Natural killer cell treated with Interleukin-12 subunit alpha and Interleukin-12 subunit beta and Interleukin-15 and Interleukin-18, amount 100 ng/mL, for 72 hours (primary cell): ENCODE measurements around the gene COQ10A. TPM values are rescaled to one million over a fixed set of nuclear protein-coding genes. Genes with fewer than 3 reads are reported as not detected.

Experiments
- ATAC-seq, 2 donors: fragments of 150-1000 bp; cut with Tn5 transposase in 1 of 2; sonication (Bioruptor Pico), chemical (Tn5 transposase) in 1 of 2; 2 replicates each; pipeline ENCODE4 v1.10.0; 2021
- DNase-seq: peaks from one replicate; pipeline ENCODE4 v3.0.0; 2022; ENCODE audit warnings: low spot score
- H3K27ac Mint-ChIP-seq, 2 donors: 1 replicate in 1 of 2; 2 replicates in 1 of 2; pipeline ENCODE4 v1.8.0; 2022; ENCODE audit warnings: mixed read lengths in 2 of 2, mild to moderate bottlenecking in 1 of 2, moderate library complexity in 1 of 2
- H3K27me3 Mint-ChIP-seq, 2 donors: 1 replicate in 1 of 2; 2 replicates in 1 of 2; pipeline ENCODE4 v1.8.0; 2022; ENCODE audit warnings: mixed read lengths in 2 of 2
- H3K36me3 Mint-ChIP-seq: one replicate; pipeline ENCODE4 v1.8.0; 2022; ENCODE audit warnings: mixed read lengths
- H3K4me1 Mint-ChIP-seq, 2 donors: 1 replicate in 1 of 2; 2 replicates in 1 of 2; pipeline ENCODE4 v1.8.0; 2022; ENCODE audit warnings: low read depth in 2 of 2, mixed read lengths in 2 of 2, mild to moderate bottlenecking in 1 of 2
- H3K4me3 Mint-ChIP-seq: one replicate; pipeline ENCODE4 v1.8.0; 2022; ENCODE audit warnings: mixed read lengths
- H3K9me3 Mint-ChIP-seq: 2 replicates; pipeline ENCODE4 v1.8.0; 2022; ENCODE audit warnings: mixed read lengths
- total RNA-seq, 2 donors: library from RNA; stranded (reverse); gene quantifications; one replicate each; pipeline ENCODE4 v1.2.3, GENCODE V29; 2022

COQ10A gene
- total RNA-seq, 2 donors from 2014 or later: 15.4 to 26.1 TPM

- Mint-ChIP-seq H3K27me3 (no peaks in the 10 kb centered on the region), H3K27ac (peak within 1 kb of the TSS; percentile 87 to 95), H3K4me3 (peak within 1 kb of the TSS; percentile 84), H3K4me1 (peaks cover 39 to 49% of the 10 kb centered on the region in 2 donors), H3K9me3 (no peaks in the 10 kb centered on the region), H3K36me3 (no peaks in the 10 kb centered on the region)
- ATAC-seq (peak; percentile 99 to 100), DNase-seq (peak; percentile 100)
Observed at GRCh38 chr12:56299853-56300643, 33.3 kb downstream of the COQ10A start, which contains the start of gene CS. TSS of gene CS (minus strand) at chr12:56300330. CDS start at chr12:56300201, 129 bp downstream.

- ATAC-seq: no peak
- H3K4me3 Mint-ChIP-seq: peak overlapping the region; percentile 84
- no peaks in the 10 kb centered on the region for H3K27me3 Mint-ChIP-seq
- H3K4me1 Mint-ChIP-seq: peaks cover 39 to 49% of the 10 kb centered on the region in 2 donors
- no peaks in the 10 kb centered on the region for H3K9me3 Mint-ChIP-seq
- no peaks in the 10 kb centered on the region for H3K36me3 Mint-ChIP-seq
- DNase-seq: no peak
- peak overlapping the region; percentile 87 to 95 for H3K27ac Mint-ChIP-seq
Observed at GRCh38 chr12:56300644-56301464, 34.1 kb downstream of the COQ10A start.

DNA sequence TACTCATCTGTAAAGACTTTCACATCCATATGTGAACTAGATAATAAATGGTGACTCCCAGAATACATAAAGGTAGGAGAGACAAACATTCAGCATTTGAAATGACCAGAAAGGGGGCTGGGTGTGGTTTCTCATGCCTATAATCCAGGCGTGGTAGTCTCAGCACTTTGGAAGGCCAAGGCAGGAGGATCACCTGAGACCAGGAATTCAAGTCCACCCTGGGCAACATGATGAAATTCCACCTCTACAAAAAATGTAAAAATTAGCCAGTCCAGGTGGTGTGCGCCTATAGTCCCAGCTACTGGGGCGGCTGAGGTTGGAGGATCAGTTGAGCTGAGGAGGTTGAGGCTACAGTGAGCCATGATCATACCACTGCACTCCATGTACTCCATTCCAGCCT is 37.5 kb downstream of the COQ10A start:
- peaks cover 19 to 21% of the 10 kb centered on the region in 2 donors for H3K4me1 Mint-ChIP-seq
- no peak overlapping the region for H3K4me3 Mint-ChIP-seq
- DNase-seq (no peak), ATAC-seq (no peak)
- no peak overlapping the region for H3K27ac Mint-ChIP-seq
- no peaks in the 10 kb centered on the region for H3K36me3 Mint-ChIP-seq
- H3K9me3 Mint-ChIP-seq: no peaks in the 10 kb centered on the region
- H3K27me3 Mint-ChIP-seq: no peaks in the 10 kb centered on the region

- DNase-seq (no peak), ATAC-seq (no peak)
- Mint-ChIP-seq H3K4me1 (peaks cover 17 to 18% of the 10 kb centered on the region in 2 donors), H3K27ac (peak overlapping the region in 1 of 2 donors; percentile 28), H3K36me3 (no peaks in the 10 kb centered on the region), H3K9me3 (no peaks in the 10 kb centered on the region), H3K4me3 (no peak overlapping the region), H3K27me3 (no peaks in the 10 kb centered on the region)
Observed at GRCh38 chr12:56304872-56305590, 38.3 kb downstream of the COQ10A start.

GRCh38 chr12:56307221-56307965 is 40.7 kb downstream of the COQ10A start:
- no peaks in the 10 kb centered on the region for H3K9me3 Mint-ChIP-seq
- no peaks in the 10 kb centered on the region for H3K27me3 Mint-ChIP-seq
- H3K27ac Mint-ChIP-seq: no peak overlapping the region
- no peaks in the 10 kb centered on the region for H3K36me3 Mint-ChIP-seq
- H3K4me3 Mint-ChIP-seq: no peak overlapping the region
- DNase-seq: no peak
- ATAC-seq: no peak
- H3K4me1 Mint-ChIP-seq: peaks cover under 1% of the 10 kb centered on the region in 2 donors

DNA sequence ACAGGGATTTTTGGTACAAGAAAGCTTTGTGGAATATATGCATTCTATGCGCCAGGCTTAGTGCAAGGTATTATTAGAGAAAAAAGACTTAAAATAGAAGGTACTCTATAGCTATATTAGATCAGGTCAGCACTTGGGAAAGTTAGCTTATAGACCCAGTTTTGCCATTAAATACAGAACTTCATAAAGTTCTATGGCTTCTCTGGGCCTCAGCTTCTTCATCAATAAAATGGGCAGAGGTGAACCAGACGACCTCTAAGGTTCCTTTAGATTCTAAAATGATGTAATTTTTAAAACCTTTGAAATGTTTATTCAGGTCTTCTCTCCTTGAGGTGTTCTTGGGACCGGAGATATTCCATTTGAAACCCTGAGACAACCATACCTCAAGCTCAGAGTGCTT is 42.0 kb downstream of the COQ10A start:
- Mint-ChIP-seq H3K36me3 (no peaks in the 10 kb centered on the region), H3K4me1 (no peaks in the 10 kb centered on the region), H3K27ac (no peak overlapping the region)

DNA sequence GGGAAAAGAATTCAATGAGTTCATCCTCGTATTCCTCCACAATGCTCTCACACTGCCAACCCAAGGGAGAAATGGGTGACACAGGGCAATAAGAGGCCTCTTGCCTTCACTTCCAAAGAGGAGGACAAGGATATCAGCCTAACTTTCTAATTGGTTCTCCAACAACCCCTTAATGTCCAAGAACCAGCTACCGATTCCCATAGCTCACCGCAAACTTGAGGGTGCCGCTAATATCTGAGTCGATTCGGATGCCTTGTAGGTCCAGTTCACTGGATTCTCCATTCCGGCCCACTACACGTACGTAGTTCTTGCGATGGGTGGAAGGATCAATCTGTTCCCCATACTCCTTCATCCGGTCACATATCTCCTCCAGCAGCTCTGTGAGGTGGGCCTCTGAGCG is 44.3 kb downstream of the COQ10A start:
- Mint-ChIP-seq H3K27ac (no peak overlapping the region), H3K9me3 (no peaks in the 10 kb centered on the region), H3K4me1 (peaks cover 6 to 12% of the 10 kb centered on the region in 2 donors), H3K36me3 (peaks cover 5% of the 10 kb centered on the region), H3K4me3 (no peak overlapping the region), H3K27me3 (no peaks in the 10 kb centered on the region)
- no peak for ATAC-seq
- DNase-seq: no peak

More for the DNA sequence above, 42.0 kb downstream of the COQ10A start:
- DNase-seq: no peak
- Mint-ChIP-seq H3K27me3 (no peaks in the 10 kb centered on the region), H3K4me3 (no peak overlapping the region), H3K9me3 (no peaks in the 10 kb centered on the region)
- no peak for ATAC-seq

GRCh38 chr12:56315249-56315621 is 48.5 kb downstream of the COQ10A start:
- ATAC-seq (peak in 1 of 2 donors; percentile 0), DNase-seq (no peak)
- H3K27me3 Mint-ChIP-seq: no peaks in the 10 kb centered on the region
- H3K27ac Mint-ChIP-seq: peak overlapping the region; percentile 98 to 99
- H3K4me3 Mint-ChIP-seq: peak overlapping the region; percentile 96
- H3K36me3 Mint-ChIP-seq: peaks cover 5% of the 10 kb centered on the region
- H3K9me3 Mint-ChIP-seq: no peaks in the 10 kb centered on the region
- peaks cover 6 to 12% of the 10 kb centered on the region in 2 donors for H3K4me1 Mint-ChIP-seq

GRCh38 chr12:56315622-56316473 is 49.1 kb downstream of the COQ10A start, which contains the start of gene CNPY2:
TSS of gene CNPY2 (minus strand) at chr12:56315988. CDS start at chr12:56315217, 771 bp downstream.
- Mint-ChIP-seq H3K4me3 (peak within 1 kb of the TSS; percentile 96), H3K9me3 (no peaks in the 10 kb centered on the region), H3K36me3 (peaks cover 5% of the 10 kb centered on the region), H3K27me3 (no peaks in the 10 kb centered on the region), H3K27ac (peak within 1 kb of the TSS; percentile 98 to 99), H3K4me1 (peaks cover 6 to 12% of the 10 kb centered on the region in 2 donors)
- ATAC-seq: peak; percentile 96
- peak; percentile 95 for DNase-seq

GRCh38 chr12:56317675-56318074 is 50.9 kb downstream of the COQ10A start:
- Mint-ChIP-seq H3K27ac (peak overlapping the region in 1 of 2 donors; percentile 35), H3K4me3 (no peak overlapping the region), H3K9me3 (no peaks in the 10 kb centered on the region), H3K36me3 (peaks cover 5% of the 10 kb centered on the region), H3K27me3 (no peaks in the 10 kb centered on the region), H3K4me1 (peaks cover 6 to 12% of the 10 kb centered on the region in 2 donors)
- ATAC-seq (no peak), DNase-seq (no peak)
